ENCODE data around the gene SPEM3. TPM values are rescaled to one million over a fixed set of nuclear protein-coding genes. Genes with fewer than 3 reads are reported as not detected.

The SPEM3 gene
- total and polyA plus RNA-seq, 9 donors = not detected

- Histone ChIP-seq H3K9me3 (no peaks in the 10 kb centered on the region), H3K27me3 (no peaks in the 10 kb centered on the region), H3K4me3 (peak overlapping the region; percentile 50), H3K27ac (peak overlapping the region; percentile 18 to 89), H3K36me3 (no peaks in the 10 kb centered on the region), H3K4me1 (ENCODE audit: insufficient read depth) (peaks cover 5% of the 10 kb centered on the region)
- intact Hi-C loops (cut with DNase I) = no loop called here
- TF ChIP-seq EP300 (IDR thresholded peaks at IDR 0.05) = no peak
- DNase-seq = peak in 4 of 5 donors; percentile 69 to 78 (median 72)
- WGBS, 3 donors = 9 to 11% (median 11%) methylated on average over 15 to 16 of the region's 16 CpGs
Measured at GRCh38 chr17:7403043-7403726, 25.5 kb upstream of the SPEM3 start.

- no peaks in the 10 kb centered on the region for H3K27me3 ChIP-seq
- DNase-seq = no peak
- peak overlapping the region; percentile 18 to 89 for H3K27ac ChIP-seq
- peak overlapping the region; percentile 50 for H3K4me3 ChIP-seq
- no peaks in the 10 kb centered on the region for H3K9me3 ChIP-seq
- TF ChIP-seq POLR2A (IDR thresholded peaks at IDR 0.05) (no peak), EP300 (IDR thresholded peaks at IDR 0.05) (no peak)
- TF ChIP-seq, protein P1, sequence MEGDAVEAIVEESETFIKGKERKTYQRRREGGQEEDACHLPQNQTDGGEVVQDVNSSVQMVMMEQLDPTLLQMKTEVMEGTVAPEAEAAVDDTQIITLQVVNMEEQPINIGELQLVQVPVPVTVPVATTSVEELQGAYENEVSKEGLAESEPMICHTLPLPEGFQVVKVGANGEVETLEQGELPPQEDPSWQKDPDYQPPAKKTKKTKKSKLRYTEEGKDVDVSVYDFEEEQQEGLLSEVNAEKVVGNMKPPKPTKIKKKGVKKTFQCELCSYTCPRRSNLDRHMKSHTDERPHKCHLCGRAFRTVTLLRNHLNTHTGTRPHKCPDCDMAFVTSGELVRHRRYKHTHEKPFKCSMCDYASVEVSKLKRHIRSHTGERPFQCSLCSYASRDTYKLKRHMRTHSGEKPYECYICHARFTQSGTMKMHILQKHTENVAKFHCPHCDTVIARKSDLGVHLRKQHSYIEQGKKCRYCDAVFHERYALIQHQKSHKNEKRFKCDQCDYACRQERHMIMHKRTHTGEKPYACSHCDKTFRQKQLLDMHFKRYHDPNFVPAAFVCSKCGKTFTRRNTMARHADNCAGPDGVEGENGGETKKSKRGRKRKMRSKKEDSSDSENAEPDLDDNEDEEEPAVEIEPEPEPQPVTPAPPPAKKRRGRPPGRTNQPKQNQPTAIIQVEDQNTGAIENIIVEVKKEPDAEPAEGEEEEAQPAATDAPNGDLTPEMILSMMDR (IDR thresholded peaks at IDR 0.05) = no peak
- peaks cover 5% of the 10 kb centered on the region for H3K4me1 ChIP-seq (ENCODE audit: insufficient read depth)
- intact Hi-C loops (cut with DNase I) = no loop called here
- no peaks in the 10 kb centered on the region for H3K36me3 ChIP-seq
- 0% methylated on average over 12 to 13 of the region's 13 CpGs for WGBS, 3 donors
Measured at GRCh38 chr17:7403727-7403976, 25.0 kb upstream of the SPEM3 start.

GRCh38 chr17:7403977-7404736 lies 24.5 kb upstream of the SPEM3 start, which contains the start of gene TMEM256:
TMEM256 (minus strand) TSS chr17:7404097; CDS start chr17:7404084, 13 bp downstream.
- H3K9me3 ChIP-seq = no peaks in the 10 kb centered on the region
- intact Hi-C loops (cut with DNase I) = no loop called here
- peak within 1 kb of the TSS; percentile 65 for H3K4me3 ChIP-seq
- H3K27me3 ChIP-seq = no peaks in the 10 kb centered on the region
- H3K4me1 ChIP-seq (ENCODE audit: insufficient read depth) = peaks cover 5% of the 10 kb centered on the region
- 0 to 1% (median 0%) methylated on average over 49 of the region's 49 CpGs for WGBS, 3 donors
- H3K36me3 ChIP-seq = no peaks in the 10 kb centered on the region
- DNase-seq = peak; percentile 97 to 99 (median 98)
- peak within 1 kb of the TSS; percentile 89 to 95 for H3K27ac ChIP-seq
- TF ChIP-seq, protein P1 (IDR thresholded peaks at IDR 0.05) = peak in 2 of 3 donors; percentile 35 to 46
- TF ChIP-seq POLR2A (IDR thresholded peaks at IDR 0.05) = peak; percentile 99
- TF ChIP-seq EP300 (IDR thresholded peaks at IDR 0.05) = peak; percentile 8

- TF ChIP-seq POLR2A (IDR thresholded peaks at IDR 0.05) = peak; percentile 70
- no peak for TF ChIP-seq EP300 (IDR thresholded peaks at IDR 0.05)
- TF ChIP-seq, protein P1 (IDR thresholded peaks at IDR 0.05) = peak in 2 of 3 donors; percentile 20 to 27
- Histone ChIP-seq H3K4me1 (ENCODE audit: insufficient read depth) (peaks cover 5% of the 10 kb centered on the region), H3K27ac (peak overlapping the region; percentile 89 to 95), H3K4me3 (peak overlapping the region; percentile 65), H3K27me3 (no peaks in the 10 kb centered on the region), H3K9me3 (no peaks in the 10 kb centered on the region), H3K36me3 (no peaks in the 10 kb centered on the region)
- WGBS, 3 donors = 0 to 1% (median 0%) methylated on average over 25 to 65 of the region's 65 CpGs
- intact Hi-C loops (cut with DNase I) = loop anchor here in 1 of 4 donors (5.0 kb wide), 1 partner anchor 58 kb away; no protein-coding TSS in a partner anchor
- peak in 2 of 5 donors; percentile 80 to 86 for DNase-seq
Measured at GRCh38 chr17:7404737-7405349, 23.8 kb upstream of the SPEM3 start.

Measured in ovary (tissue), 9 donors.